IMR-90 (cell line): ENCODE measurements around the gene HMX3. TPM values are rescaled to one million over a fixed set of nuclear protein-coding genes. Genes with fewer than 3 reads are reported as not detected.

ENCODE experiments used
- ATAC-seq: fragments of 200-7000 bp; cut with Tn5 transposase; 2 replicates; pipeline ENCODE4 v1.9.1; 2020; ENCODE audit warnings: low read depth, mild to moderate bottlenecking, moderate library complexity
- BruUV-seq: library from RNA; stranded (reverse); fragments of 400-500 nt; replicated peaks from 2 replicates; lab custom pipeline; 2021; lab: Mats Ljungman, UMichigan
- CTCF ChIA-PET: fragments of 300-600 bp; formaldehyde crosslinking; extraction: SDS; loops from one replicate; lab custom pipeline; 2021; ENCODE audit warnings: antibody characterized with exemption; lab: Yijun Ruan, JAX
- POLR2A ChIA-PET: fragments of 300-600 bp; sonication (Branson Sonifier 250); formaldehyde crosslinking; loops from one replicate; lab custom pipeline; 2022; ENCODE audit warnings: antibody characterized with exemption; ENCODE audit not compliant: unreplicated experiment; lab: Charles Lee
- DNase-seq: peaks from one replicate; pipeline ENCODE4 v3.0.0; 2013
- H2AFZ ChIP-seq: replicated peaks from 2 replicates; pipeline ENCODE3; 2013; ENCODE audit warnings: low read length, mild to moderate bottlenecking; ENCODE audit not compliant: poor library complexity
- H2AK5ac ChIP-seq: 2 replicates; pipeline ENCODE4 v1.6.1; 2013; ENCODE audit warnings: low read depth, low read length, inconsistent platforms
- H2AK9ac ChIP-seq: replicated peaks from 2 replicates; pipeline ENCODE3; 2013; ENCODE audit warnings: mild to moderate bottlenecking, low read depth, low read length, moderate library complexity; ENCODE audit not compliant: poor library complexity
- H2BK120ac ChIP-seq: 2 replicates; pipeline ENCODE4 v1.6.1; 2013; ENCODE audit warnings: low read depth, low read length, inconsistent platforms
- H2BK15ac ChIP-seq: 3 replicates; pipeline ENCODE4 v1.6.1; 2013; ENCODE audit warnings: low read depth, low read length, inconsistent platforms
- H2BK20ac ChIP-seq: 2 replicates; pipeline ENCODE4 v1.6.1; 2013; ENCODE audit warnings: low read depth, mild to moderate bottlenecking, inconsistent platforms, low read length, moderate library complexity
- H2BK5ac ChIP-seq: 2 replicates; pipeline ENCODE4 v1.6.1; 2013; ENCODE audit warnings: mild to moderate bottlenecking, low read depth, low read length, inconsistent platforms; ENCODE audit not compliant: poor library complexity, severe bottlenecking
- H3K14ac ChIP-seq: replicated peaks from 2 replicates; pipeline ENCODE4 v1.6.1; 2013; ENCODE audit warnings: low read depth, low read length, inconsistent platforms
- H3K18ac ChIP-seq: 2 replicates; pipeline ENCODE4 v1.6.1; 2013; ENCODE audit warnings: low read depth, low read length, control low read depth
- H3K23ac ChIP-seq: 2 replicates; pipeline ENCODE4 v1.6.1; 2013; ENCODE audit warnings: low read depth, low read length, inconsistent platforms
- H3K27ac ChIP-seq: 2 replicates; pipeline ENCODE4 v1.5.1; 2013; ENCODE audit warnings: mild to moderate bottlenecking, control low read depth, low read length; ENCODE audit not compliant: insufficient read depth
- H3K27me3 ChIP-seq: 2 replicates; pipeline ENCODE4 v1.6.1; 2013; ENCODE audit warnings: low read length; ENCODE audit not compliant: control insufficient read depth, insufficient read depth
- H3K36me3 ChIP-seq: 2 replicates; pipeline ENCODE4 v1.6.1; 2013; ENCODE audit warnings: low read length, mixed read lengths; ENCODE audit not compliant: control insufficient read depth, insufficient read depth
- H3K4ac ChIP-seq: 2 replicates; pipeline ENCODE4 v1.6.1; 2013; ENCODE audit warnings: low read depth, low read length, inconsistent platforms
- H3K4me1 ChIP-seq: 2 replicates; pipeline ENCODE4 v1.6.1; 2013; ENCODE audit warnings: low read length, mixed read lengths; ENCODE audit not compliant: control insufficient read depth, insufficient read depth
- H3K4me2 ChIP-seq: 2 replicates; pipeline ENCODE4 v1.6.1; 2013; ENCODE audit warnings: low read depth, mild to moderate bottlenecking, control low read depth, low read length, moderate library complexity
- H3K4me3 ChIP-seq: 2 replicates; pipeline ENCODE4 v1.5.1; 2013; ENCODE audit warnings: low read depth, mild to moderate bottlenecking, control low read depth, low read length, moderate library complexity; ENCODE audit not compliant: insufficient read depth
- H3K56ac ChIP-seq: 2 replicates; pipeline ENCODE4 v1.6.1; 2013; ENCODE audit warnings: low read length, inconsistent platforms; ENCODE audit not compliant: insufficient read depth; ENCODE audit errors: extremely low read depth
- H3K79me1 ChIP-seq, 2 experiments: 2 replicates each; pipeline ENCODE4 v1.6.1; 2013; ENCODE audit warnings: low read length in 2 of 2, inconsistent platforms in 1 of 2, low read depth in 1 of 2
- H3K9ac ChIP-seq: 2 replicates; pipeline ENCODE4 v1.6.1; 2013; ENCODE audit warnings: low read depth, low read length, control low read depth
- H3K9me1 ChIP-seq: 2 replicates; pipeline ENCODE4 v1.6.1; 2013; ENCODE audit warnings: low read length, inconsistent platforms; ENCODE audit not compliant: insufficient read depth
- H3K9me3 ChIP-seq: 2 replicates; pipeline ENCODE4 v1.6.1; 2013; ENCODE audit warnings: low read length; ENCODE audit not compliant: control insufficient read depth, insufficient read depth
- H4K20me1 ChIP-seq: 2 replicates; pipeline ENCODE4 v1.6.1; 2013; ENCODE audit warnings: low read length, inconsistent platforms; ENCODE audit not compliant: insufficient read depth
- H4K5ac ChIP-seq: 2 replicates; pipeline ENCODE4 v1.6.1; 2013; ENCODE audit warnings: mild to moderate bottlenecking, low read depth, low read length, control low read depth
- H4K8ac ChIP-seq, 2 experiments: 2 replicates each; pipeline ENCODE4 v1.6.1; 2013; ENCODE audit warnings: low read depth in 2 of 2, low read length in 2 of 2, control low read depth in 1 of 2, inconsistent platforms in 1 of 2
- H4K91ac ChIP-seq: 2 replicates; pipeline ENCODE4 v1.6.1; 2013; ENCODE audit warnings: low read depth, low read length, inconsistent platforms; ENCODE audit not compliant: insufficient read depth
- CEBPB ChIP-seq: IDR thresholded peaks from 2 replicates; pipeline ENCODE4 v1.6.1; 2012; ENCODE audit warnings: low read depth, low read length, improper control_type of control experiment
- CHD1 ChIP-seq: IDR thresholded peaks from 2 replicates; pipeline ENCODE4 v1.6.1; 2012; ENCODE audit warnings: low read depth, low read length, improper control_type of control experiment
- FOS ChIP-seq: fragments of 150-350 bp; IDR thresholded peaks from 2 replicates; pipeline ENCODE4 v1.6.1; 2016; ENCODE audit warnings: low read depth, low read length
- MAFK ChIP-seq: IDR thresholded peaks from 2 replicates; pipeline ENCODE4 v1.6.1; 2012; ENCODE audit warnings: low read depth, low read length, improper control_type of control experiment
- MAZ ChIP-seq: IDR thresholded peaks from 2 replicates; pipeline ENCODE4 v1.6.1; 2012; ENCODE audit warnings: low read depth, mild to moderate bottlenecking, low read length, improper control_type of control experiment, moderate library complexity, borderline replicate concordance
- MXI1 ChIP-seq: IDR thresholded peaks from 2 replicates; pipeline ENCODE4 v1.6.1; 2012; ENCODE audit warnings: low read depth, mild to moderate bottlenecking, low read length, moderate library complexity, borderline replicate concordance
- NFE2L2 ChIP-seq: fragments of 150-350 bp; IDR thresholded peaks from 2 replicates; pipeline ENCODE4 v1.6.1; 2016; ENCODE audit warnings: low read depth, mild to moderate bottlenecking, low read length
- POLR2A ChIP-seq: IDR thresholded peaks from 2 replicates; pipeline ENCODE4 v1.6.1; 2012; ENCODE audit warnings: mild to moderate bottlenecking, low read depth, low read length
- RAD21 ChIP-seq: IDR thresholded peaks from 2 replicates; pipeline ENCODE4 v1.6.1; 2012; ENCODE audit warnings: low read length, improper control_type of control experiment
- SMC3 ChIP-seq: fragments of 150-350 bp; IDR thresholded peaks from 2 replicates; pipeline ENCODE4 v1.6.1; 2016; ENCODE audit warnings: low read depth, mild to moderate bottlenecking, antibody characterized with exemption, low read length, moderate library complexity
- WGBS, 2 experiments: methylation state at CpG; one replicate each; pipeline versions ENCODE4 v1.1.5 to v1.1.7; 2013; ENCODE audit warnings: missing lambda C conversion rate in 2 of 2; ENCODE audit not compliant: insufficient read length in 1 of 2; ENCODE audit errors: extremely low coverage in 2 of 2; 5-methylcytosine and 5-hydroxymethylcytosine counted together
- dilution Hi-C: fragments of 300-500 bp; cut with HindIII; formaldehyde crosslinking; loops from one replicate; pipeline ENCODE4 v1.14.3; 2018; ENCODE audit warnings: low sequenced_read_pairs; ENCODE audit not compliant: unreplicated experiment
- in situ Hi-C: fragments of 300-500 bp; cut with MboI; formaldehyde crosslinking; loops from 3 replicates; pipeline ENCODE4 v1.14.3; 2019; ENCODE audit warnings: low sequenced_read_pairs, inconsistent platforms, mixed read lengths
- intact Hi-C: fragments of 100-400 bp; cut with micrococcal nuclease; formaldehyde crosslinking; loops from 2 replicates; pipeline ENCODE4 v1.10.0; 2022
- polyA plus RNA-seq, 3 experiments: library from polyadenylated mRNA; depleted of rRNA; stranded (reverse); fragments of >200 nt; gene quantifications; 2 replicates each; pipeline ENCODE4 v1.2.3, GENCODE V29; 2012; ENCODE audit warnings: low replicate concordance in 1 of 3
- total RNA-seq: library from RNA; depleted of rRNA; stranded (reverse); fragments of >200 nt; gene quantifications from 2 replicates; pipeline ENCODE4 v1.2.3, GENCODE V29; 2012
- TF ChIP-seq, protein P1 (sequence below): fragments of 150-350 bp; IDR thresholded peaks from 2 replicates; pipeline ENCODE4 v1.6.1; 2017; ENCODE audit warnings: mild to moderate bottlenecking, antibody characterized with exemption, low read length, low read depth
- TF ChIP-seq, protein P2 (sequence below): conservative IDR thresholded peaks from 2 replicates; pipeline ENCODE4 v1.5.1; 2012; ENCODE audit warnings: mild to moderate bottlenecking, low read depth, low read length, improper control_type of control experiment

The HMX3 gene
- total and polyA plus RNA-seq, 2 of the 4 experiments (the other 2 are of a cell fraction) = not detected

DNA sequence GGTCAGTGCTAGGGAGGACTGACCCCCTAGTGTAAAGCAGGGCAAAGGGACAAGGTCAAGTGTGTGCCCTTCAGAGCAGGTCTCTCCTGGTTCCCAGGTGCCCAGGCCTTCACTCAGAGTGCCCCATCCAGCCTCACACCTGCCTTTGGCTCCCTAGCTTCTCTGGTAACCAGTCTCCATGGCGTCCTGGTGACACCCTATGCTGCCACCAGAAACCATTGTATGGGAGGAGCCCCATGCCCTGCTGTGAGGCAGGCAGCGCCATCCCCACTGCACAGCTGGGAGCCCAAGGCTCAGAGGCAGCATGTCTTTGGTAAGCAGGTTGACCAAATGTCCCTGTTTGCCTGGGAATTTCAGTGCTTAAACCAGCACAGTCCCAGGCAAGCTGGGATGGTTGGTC lies 33.1 kb upstream of the HMX3 start:
- Histone ChIP-seq H2BK15ac (no peak overlapping the region), H3K36me3 (no peaks in the 10 kb centered on the region), H2BK20ac (no peak overlapping the region), H3K27ac (no peak overlapping the region), H3K4me1 (no peaks in the 10 kb centered on the region), H2BK120ac (no peak overlapping the region), H3K79me1 (no peaks in the 10 kb centered on the region), H2AFZ (peak overlapping the region; percentile 7), H4K5ac (no peak overlapping the region), H4K91ac (no peak overlapping the region), H3K27me3 (no peaks in the 10 kb centered on the region), H3K14ac (no peak overlapping the region), H3K23ac (no peak overlapping the region), H3K4me2 (no peak overlapping the region), H3K4me3 (no peak overlapping the region), H2AK9ac (no peak overlapping the region), H3K9ac (no peak overlapping the region), H3K9me3 (peaks cover 2% of the 10 kb centered on the region; the same call in 1 of the 2 replicates), H3K9me1 (no peaks in the 10 kb centered on the region), H3K56ac (no peak overlapping the region), H3K18ac (no peak overlapping the region), H4K20me1 (no peaks in the 10 kb centered on the region), H2AK5ac (no peak overlapping the region), H4K8ac (no peak overlapping the region), H3K4ac (no peak overlapping the region), H2BK5ac (no peak overlapping the region)
- intact Hi-C loops (no loop called here), dilution Hi-C loops (no loop called here), in situ Hi-C loops (no loop called here)
- POLR2A ChIA-PET = no interaction called here
- no TSS peak for BruUV-seq
- no peak for ATAC-seq
- TF ChIP-seq FOS = no peak
- TF ChIP-seq, protein P1, sequence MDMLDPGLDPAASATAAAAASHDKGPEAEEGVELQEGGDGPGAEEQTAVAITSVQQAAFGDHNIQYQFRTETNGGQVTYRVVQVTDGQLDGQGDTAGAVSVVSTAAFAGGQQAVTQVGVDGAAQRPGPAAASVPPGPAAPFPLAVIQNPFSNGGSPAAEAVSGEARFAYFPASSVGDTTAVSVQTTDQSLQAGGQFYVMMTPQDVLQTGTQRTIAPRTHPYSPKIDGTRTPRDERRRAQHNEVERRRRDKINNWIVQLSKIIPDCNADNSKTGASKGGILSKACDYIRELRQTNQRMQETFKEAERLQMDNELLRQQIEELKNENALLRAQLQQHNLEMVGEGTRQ = no peak
- no peak for TF ChIP-seq NFE2L2
- TF ChIP-seq CHD1 = no peak
- TF ChIP-seq POLR2A = no peak
- no peak for TF ChIP-seq CEBPB
- TF ChIP-seq, protein P2, sequence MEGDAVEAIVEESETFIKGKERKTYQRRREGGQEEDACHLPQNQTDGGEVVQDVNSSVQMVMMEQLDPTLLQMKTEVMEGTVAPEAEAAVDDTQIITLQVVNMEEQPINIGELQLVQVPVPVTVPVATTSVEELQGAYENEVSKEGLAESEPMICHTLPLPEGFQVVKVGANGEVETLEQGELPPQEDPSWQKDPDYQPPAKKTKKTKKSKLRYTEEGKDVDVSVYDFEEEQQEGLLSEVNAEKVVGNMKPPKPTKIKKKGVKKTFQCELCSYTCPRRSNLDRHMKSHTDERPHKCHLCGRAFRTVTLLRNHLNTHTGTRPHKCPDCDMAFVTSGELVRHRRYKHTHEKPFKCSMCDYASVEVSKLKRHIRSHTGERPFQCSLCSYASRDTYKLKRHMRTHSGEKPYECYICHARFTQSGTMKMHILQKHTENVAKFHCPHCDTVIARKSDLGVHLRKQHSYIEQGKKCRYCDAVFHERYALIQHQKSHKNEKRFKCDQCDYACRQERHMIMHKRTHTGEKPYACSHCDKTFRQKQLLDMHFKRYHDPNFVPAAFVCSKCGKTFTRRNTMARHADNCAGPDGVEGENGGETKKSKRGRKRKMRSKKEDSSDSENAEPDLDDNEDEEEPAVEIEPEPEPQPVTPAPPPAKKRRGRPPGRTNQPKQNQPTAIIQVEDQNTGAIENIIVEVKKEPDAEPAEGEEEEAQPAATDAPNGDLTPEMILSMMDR = no peak
- TF ChIP-seq MAFK = no peak
- TF ChIP-seq MAZ = no peak
- no peak for TF ChIP-seq SMC3
- no peak for TF ChIP-seq MXI1
- TF ChIP-seq RAD21 = no peak
- no peak for DNase-seq
- WGBS, 2 experiments = no CpG with 5 or more reads among the region's 2 CpGs
- CTCF ChIA-PET = no interaction called here
